Upper lobe of left lung (tissue), 6 donors: Measurements from ENCODE around the gene POMGNT2. TPM values are rescaled to one million over a fixed set of nuclear protein-coding genes. Genes with fewer than 3 reads are reported as not detected.

ENCODE experiments used
- ATAC-seq, 2 donors: fragments of 200-7000 bp; cut with Tn5 transposase; one replicate each; pipeline ENCODE4 v1.9.1; 2022; ENCODE audit warnings: mild to moderate bottlenecking in 2 of 2, moderate library complexity in 2 of 2; ENCODE audit not compliant: low FRiP score in 2 of 2
- DNase-seq, 2 donors: peaks; one replicate each; pipeline ENCODE4 v3.0.0-alpha.2; 2019 to 2020
- H3K27ac ChIP-seq, 4 donors: fragments of 200-600 bp; sonication (generic); one replicate each; pipeline ENCODE4 v1.5.1; 2016 to 2019
- H3K27me3 ChIP-seq, 4 donors: fragments of 200-600 bp; sonication (generic); one replicate each; pipeline ENCODE4 v1.5.1; 2017 to 2019
- H3K36me3 ChIP-seq, 4 donors: fragments of 200-600 bp; sonication (generic); one replicate each; pipeline ENCODE4 v1.5.1; 2016 to 2019
- H3K4me1 ChIP-seq, 4 donors: fragments of 200-600 bp; sonication (generic); one replicate each; pipeline ENCODE4 v1.5.1; 2018 to 2019
- H3K4me3 ChIP-seq, 4 donors: fragments of 200-600 bp; sonication (generic); one replicate each; pipeline ENCODE4 v1.5.1; 2017 to 2019; ENCODE audit warnings: mild to moderate bottlenecking in 2 of 4, moderate library complexity in 1 of 4
- H3K9me3 ChIP-seq, 4 donors: fragments of 200-600 bp; sonication (generic); one replicate each; pipeline ENCODE4 v1.5.1; 2018 to 2019
- CTCF ChIP-seq, 6 experiments: fragments of 450-650 bp in 4 of 6; fragments of 200-600 bp in 2 of 6; sonication (generic) in 2 of 6; IDR thresholded peaks; one replicate each; pipeline ENCODE4 v1.5.1; 2016 to 2019; ENCODE audit warnings: antibody characterized with exemption in 6 of 6
- EP300 ChIP-seq, 4 donors: sonication (generic); formaldehyde crosslinking; IDR thresholded peaks; one replicate each; pipeline ENCODE4 v1.5.1; 2017; ENCODE audit warnings: antibody characterized with exemption in 4 of 4, control low read depth in 2 of 4
- POLR2A ChIP-seq, 4 donors: fragments of 450-650 bp; IDR thresholded peaks; one replicate each; pipeline ENCODE4 v1.5.1; 2016 to 2017; ENCODE audit warnings: antibody characterized with exemption in 4 of 4, mild to moderate bottlenecking in 2 of 4
- POLR2AphosphoS5 ChIP-seq, 2 donors: sonication (generic); formaldehyde crosslinking; IDR thresholded peaks; one replicate each; pipeline ENCODE4 v1.5.1; 2017; ENCODE audit warnings: antibody characterized with exemption in 2 of 2
- WGBS, 2 donors: methylation state at CpG; one replicate each; pipeline ENCODE4 v1.1.5; 2017 to 2018; 5-methylcytosine and 5-hydroxymethylcytosine counted together
- total RNA-seq, 6 donors: library from RNA; depleted of rRNA in 4 of 6; stranded (reverse); fragments of >200 nt in 4 of 6; gene quantifications; one replicate each; pipeline versions ENCODE4 v1.1.0 to v1.2.1, GENCODE V29; 2016 to 2021
- donor health status: DM: no; HTN: no; CAD: no; lungs with moderate emphysema.
- donor health status: DM: no; HTN: yes; CAD: no; lungs with severe emphysema.

POMGNT2 gene
- total RNA-seq, 6 donors from 2014 or later = 10.5 to 25.1 (median 14.1) TPM

GRCh38 chr3:43098761-43099160 is 7.1 kb downstream of the POMGNT2 start:
- no peak for ATAC-seq

GRCh38 chr3:43097400-43098080 is 8.3 kb downstream of the POMGNT2 start:
- no peaks in the 10 kb centered on the region for H3K9me3 ChIP-seq
- H3K27me3 ChIP-seq = no peaks in the 10 kb centered on the region
- H3K27ac ChIP-seq = no peak overlapping the region
- ATAC-seq (no peak), DNase-seq (no peak)
- WGBS, 2 donors = 82 to 86% methylated on average over 5 of the region's 5 CpGs
- H3K4me1 ChIP-seq = peaks cover 0 to 1% (median 0%) of the 10 kb centered on the region in 4 donors
- no peak overlapping the region for H3K4me3 ChIP-seq
- no peaks in the 10 kb centered on the region for H3K36me3 ChIP-seq
- no peak for TF ChIP-seq CTCF (IDR thresholded peaks at IDR 0.05)
- no peak for TF ChIP-seq POLR2AphosphoS5 (IDR thresholded peaks at IDR 0.05)
- TF ChIP-seq EP300 (IDR thresholded peaks at IDR 0.05) = no peak
- no peak for TF ChIP-seq POLR2A (IDR thresholded peaks at IDR 0.05)

More at GRCh38 chr3:43098761-43099160, 7.1 kb downstream of the POMGNT2 start:
- H3K27me3 ChIP-seq = no peaks in the 10 kb centered on the region
- 92 to 98% methylated on average over 8 of the region's 8 CpGs for WGBS, 2 donors
- H3K27ac ChIP-seq = no peak overlapping the region
- H3K4me3 ChIP-seq = no peak overlapping the region
- H3K36me3 ChIP-seq = no peaks in the 10 kb centered on the region
- DNase-seq = no peak
- H3K9me3 ChIP-seq = no peaks in the 10 kb centered on the region
- H3K4me1 ChIP-seq = peaks cover 0 to 9% (median 6%) of the 10 kb centered on the region in 4 donors
- TF ChIP-seq POLR2AphosphoS5 (IDR thresholded peaks at IDR 0.05) = no peak
- TF ChIP-seq EP300 (IDR thresholded peaks at IDR 0.05) = no peak
- TF ChIP-seq POLR2A (IDR thresholded peaks at IDR 0.05) = no peak
- no peak for TF ChIP-seq CTCF (IDR thresholded peaks at IDR 0.05)

GRCh38 chr3:43096761-43097160 is 9.1 kb downstream of the POMGNT2 start:
- no peak overlapping the region for H3K4me3 ChIP-seq
- DNase-seq (no peak), ATAC-seq (no peak)
- no peaks in the 10 kb centered on the region for H3K4me1 ChIP-seq
- no peaks in the 10 kb centered on the region for H3K27me3 ChIP-seq
- TF ChIP-seq POLR2A (IDR thresholded peaks at IDR 0.05) (no peak), CTCF (IDR thresholded peaks at IDR 0.05) (no peak), EP300 (IDR thresholded peaks at IDR 0.05) (no peak), POLR2AphosphoS5 (IDR thresholded peaks at IDR 0.05) (no peak)
- H3K36me3 ChIP-seq = no peaks in the 10 kb centered on the region
- H3K27ac ChIP-seq = no peak overlapping the region
- no peaks in the 10 kb centered on the region for H3K9me3 ChIP-seq
- 75 to 78% methylated on average over 3 of the region's 3 CpGs for WGBS, 2 donors

GRCh38 chr3:43095370-43095769 is 10.5 kb downstream of the POMGNT2 start:
- Histone ChIP-seq H3K27ac (no peak overlapping the region), H3K4me3 (no peak overlapping the region)
- WGBS, 2 donors = 95 to 97% methylated on average over 5 of the region's 5 CpGs

More at GRCh38 chr3:43095370-43095769, 10.5 kb downstream of the POMGNT2 start:
- Histone ChIP-seq H3K9me3 (no peaks in the 10 kb centered on the region), H3K4me1 (peaks cover 0 to 5% (median 2%) of the 10 kb centered on the region in 4 donors), H3K36me3 (no peaks in the 10 kb centered on the region), H3K27me3 (no peaks in the 10 kb centered on the region)
- DNase-seq = no peak
- peak in 1 of 2 donors; percentile 9 for ATAC-seq
- no peak for TF ChIP-seq EP300 (IDR thresholded peaks at IDR 0.05)
- TF ChIP-seq POLR2A (IDR thresholded peaks at IDR 0.05) = no peak
- no peak for TF ChIP-seq POLR2AphosphoS5 (IDR thresholded peaks at IDR 0.05)
- no peak for TF ChIP-seq CTCF (IDR thresholded peaks at IDR 0.05)
